Smooth muscle cell (in vitro differentiated cells): ENCODE data around the gene MUC4. TPM values are rescaled to one million over a fixed set of nuclear protein-coding genes. Genes with fewer than 3 reads are reported as not detected.

ENCODE experiments used
- DNase-seq: peaks from one replicate; lab custom pipeline; 2025; ENCODE audit not compliant: unreplicated experiment; lab: John Stamatoyannopoulos, UW
- H2AFZ ChIP-seq: fragments of 200-600 bp; sonication (generic); 2 replicates; pipeline ENCODE4 v1.6.0; 2016; ENCODE audit warnings: antibody characterized with exemption, low read depth, mild to moderate bottlenecking
- H3F3A ChIP-seq: fragments of 200-600 bp; sonication (generic); 2 replicates; pipeline ENCODE4 v1.6.0; 2017; ENCODE audit warnings: antibody characterized with exemption, low read depth
- H3K27ac ChIP-seq: fragments of 200-600 bp; sonication (generic); 2 replicates; pipeline ENCODE4 v1.5.1; 2016; ENCODE audit warnings: low read depth, mild to moderate bottlenecking
- H3K27me3 ChIP-seq: fragments of 200-600 bp; sonication (generic); 2 replicates; pipeline ENCODE4 v1.6.1; 2016; ENCODE audit warnings: low read depth, mild to moderate bottlenecking
- H3K36me3 ChIP-seq: fragments of 200-600 bp; sonication (generic); 2 replicates; pipeline ENCODE4 v1.5.1; 2016; ENCODE audit warnings: low read depth
- H3K4me1 ChIP-seq: fragments of 200-600 bp; sonication (generic); 2 replicates; pipeline ENCODE4 v1.5.1; 2016; ENCODE audit warnings: low read depth
- H3K4me2 ChIP-seq: fragments of 200-600 bp; sonication (generic); 2 replicates; pipeline ENCODE4 v1.6.0; 2016; ENCODE audit warnings: mild to moderate bottlenecking
- H3K4me3 ChIP-seq: fragments of 200-600 bp; sonication (generic); 2 replicates; pipeline ENCODE4 v1.5.1; 2016; ENCODE audit warnings: mild to moderate bottlenecking
- H3K79me2 ChIP-seq: fragments of 200-600 bp; sonication (generic); 2 replicates; pipeline ENCODE4 v1.6.0; 2016; ENCODE audit warnings: low read depth, mild to moderate bottlenecking
- H3K9ac ChIP-seq: fragments of 200-600 bp; sonication (generic); 2 replicates; pipeline ENCODE4 v1.6.0; 2016; ENCODE audit warnings: low read depth
- H3K9me3 ChIP-seq: fragments of 200-600 bp; sonication (generic); replicated peaks from 2 replicates; pipeline ENCODE4 v1.5.1; 2016; ENCODE audit warnings: low read depth
- H4K20me1 ChIP-seq: fragments of 200-600 bp; sonication (generic); 2 replicates; pipeline ENCODE4 v1.6.0; 2016; ENCODE audit warnings: low read depth
- WGBS: methylation state at CpG from one replicate; pipeline ENCODE4 v1.1.7; 2016; ENCODE audit warnings: low lambda C conversion rate; 5-methylcytosine and 5-hydroxymethylcytosine counted together
- polyA plus RNA-seq: library from polyadenylated mRNA; unstranded; fragments of >200 nt; fragmentation: Nextera tagmentation; extraction: Ambion mirVana; gene quantifications from 2 replicates; pipeline ENCODE4 v1.2.1, GENCODE V29; 2016
- total RNA-seq: library from RNA; depleted of rRNA; stranded (reverse); fragments of >200 nt; gene quantifications from 2 replicates; pipeline ENCODE4 v1.2.3, GENCODE V29; 2014
- TF ChIP-seq, protein P1 (sequence below): fragments of 200-600 bp; sonication (generic); IDR thresholded peaks from 2 replicates; pipeline ENCODE4 v1.5.1; 2017; ENCODE audit warnings: borderline replicate concordance, mild to moderate bottlenecking, antibody characterized with exemption; ENCODE audit not compliant: insufficient read depth, poor library complexity, severe bottlenecking

MUC4 gene
- total and polyA plus RNA-seq, 2 experiments from 2014 or later, result not detected

DNA sequence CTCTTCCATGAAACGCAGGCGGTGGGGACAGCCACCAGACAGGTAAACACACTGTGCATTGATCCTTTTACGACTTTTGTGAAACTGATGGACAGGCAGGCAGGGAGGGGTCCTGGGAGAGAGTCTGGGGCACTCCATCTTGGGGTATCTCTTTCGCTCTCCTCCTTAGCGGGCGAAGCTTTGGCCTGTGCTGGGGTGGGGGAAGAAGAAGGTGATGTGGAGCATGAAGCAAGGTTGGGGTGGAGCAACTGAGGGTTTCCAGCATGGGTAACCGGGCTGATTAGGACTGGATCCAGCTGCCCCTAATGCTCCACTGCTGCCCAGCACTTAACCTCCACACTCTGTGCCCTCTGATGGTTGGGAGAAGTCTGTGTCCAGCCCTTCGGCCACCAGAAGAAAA lies 65.4 kb downstream of the MUC4 start:
- Histone ChIP-seq H3K4me2 (no peak overlapping the region), H2AFZ (no peak overlapping the region), H3K27me3 (peaks cover 39% of the 10 kb centered on the region), H4K20me1 (no peaks in the 10 kb centered on the region), H3K27ac (no peak overlapping the region), H3K9ac (no peak overlapping the region), H3K36me3 (no peaks in the 10 kb centered on the region), H3K79me2 (no peaks in the 10 kb centered on the region), H3F3A (no peaks in the 10 kb centered on the region), H3K4me3 (no peak overlapping the region), H3K4me1 (no peaks in the 10 kb centered on the region), H3K9me3 (no peaks in the 10 kb centered on the region)
- TF ChIP-seq, protein P1, sequence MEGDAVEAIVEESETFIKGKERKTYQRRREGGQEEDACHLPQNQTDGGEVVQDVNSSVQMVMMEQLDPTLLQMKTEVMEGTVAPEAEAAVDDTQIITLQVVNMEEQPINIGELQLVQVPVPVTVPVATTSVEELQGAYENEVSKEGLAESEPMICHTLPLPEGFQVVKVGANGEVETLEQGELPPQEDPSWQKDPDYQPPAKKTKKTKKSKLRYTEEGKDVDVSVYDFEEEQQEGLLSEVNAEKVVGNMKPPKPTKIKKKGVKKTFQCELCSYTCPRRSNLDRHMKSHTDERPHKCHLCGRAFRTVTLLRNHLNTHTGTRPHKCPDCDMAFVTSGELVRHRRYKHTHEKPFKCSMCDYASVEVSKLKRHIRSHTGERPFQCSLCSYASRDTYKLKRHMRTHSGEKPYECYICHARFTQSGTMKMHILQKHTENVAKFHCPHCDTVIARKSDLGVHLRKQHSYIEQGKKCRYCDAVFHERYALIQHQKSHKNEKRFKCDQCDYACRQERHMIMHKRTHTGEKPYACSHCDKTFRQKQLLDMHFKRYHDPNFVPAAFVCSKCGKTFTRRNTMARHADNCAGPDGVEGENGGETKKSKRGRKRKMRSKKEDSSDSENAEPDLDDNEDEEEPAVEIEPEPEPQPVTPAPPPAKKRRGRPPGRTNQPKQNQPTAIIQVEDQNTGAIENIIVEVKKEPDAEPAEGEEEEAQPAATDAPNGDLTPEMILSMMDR, result no peak
- DNase-seq, result no peak
- 86% methylated on average over 8 of the region's 8 CpGs for WGBS

DNA sequence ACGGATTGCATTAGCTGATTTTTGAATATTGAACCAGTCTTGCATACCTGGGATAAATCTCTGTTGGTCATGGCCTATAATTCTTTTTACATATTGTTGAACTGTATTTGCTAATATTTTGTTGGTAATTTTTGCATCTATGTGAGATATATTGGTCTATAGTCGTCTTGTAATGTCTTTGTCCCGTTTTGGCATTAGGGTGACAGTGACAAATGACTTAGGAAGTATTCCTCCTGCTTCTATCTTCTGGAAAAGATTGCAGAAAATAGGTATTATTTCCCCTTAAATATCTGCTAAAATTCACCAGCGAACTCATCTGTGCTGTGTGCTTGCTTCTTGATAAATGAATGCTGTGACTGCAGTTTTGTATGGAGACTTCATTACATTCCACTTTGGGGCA lies 67.3 kb downstream of the MUC4 start:
- H3K27ac ChIP-seq, result no peak overlapping the region
- H3F3A ChIP-seq, result no peaks in the 10 kb centered on the region
- no peaks in the 10 kb centered on the region for H3K36me3 ChIP-seq
- TF ChIP-seq, protein P1, result no peak
- H3K4me1 ChIP-seq, result no peaks in the 10 kb centered on the region
- no peak overlapping the region for H2AFZ ChIP-seq
- no peaks in the 10 kb centered on the region for H3K9me3 ChIP-seq
- no peak for DNase-seq
- H3K9ac ChIP-seq, result no peak overlapping the region
- H3K4me3 ChIP-seq, result no peak overlapping the region
- WGBS, result 79% methylated on average over 4 of the region's 4 CpGs
- H3K27me3 ChIP-seq, result peaks cover 47% of the 10 kb centered on the region
- no peaks in the 10 kb centered on the region for H4K20me1 ChIP-seq
- H3K79me2 ChIP-seq, result no peaks in the 10 kb centered on the region
- H3K4me2 ChIP-seq, result no peak overlapping the region

DNA sequence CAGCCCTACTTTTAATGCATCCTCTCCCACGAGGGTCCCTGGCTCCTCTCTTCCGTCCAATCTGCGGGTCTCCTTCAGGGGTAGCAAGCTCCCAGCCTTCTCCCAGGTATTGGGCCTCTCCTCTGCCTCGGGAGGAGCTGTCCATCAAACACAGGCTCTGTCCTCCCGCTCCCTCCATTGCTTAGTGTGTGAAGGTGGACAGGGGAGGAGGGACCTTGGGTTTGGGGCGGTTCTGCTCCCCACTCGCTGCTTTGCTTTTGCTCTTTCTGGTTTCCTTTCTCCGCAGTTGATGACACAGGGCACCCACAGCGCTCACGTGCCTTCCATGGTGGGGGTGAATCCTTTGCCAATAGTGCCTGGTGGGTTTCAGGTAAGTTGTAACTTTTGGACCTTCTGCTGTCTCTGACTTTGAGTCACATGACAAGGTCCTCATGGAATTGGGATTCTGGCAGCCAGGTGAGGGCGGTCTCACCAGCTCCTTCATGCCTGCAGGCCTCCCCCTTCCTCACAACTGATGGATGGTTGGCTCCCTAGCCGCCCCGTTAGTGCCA lies 72.1 kb downstream of the MUC4 start:
- no peaks in the 10 kb centered on the region for H3K36me3 ChIP-seq
- TF ChIP-seq, protein P1, result no peak
- no peaks in the 10 kb centered on the region for H3F3A ChIP-seq
- no peak overlapping the region for H2AFZ ChIP-seq
- no peaks in the 10 kb centered on the region for H3K79me2 ChIP-seq
- no peak overlapping the region for H3K9ac ChIP-seq
- no peaks in the 10 kb centered on the region for H3K9me3 ChIP-seq
- H3K4me2 ChIP-seq, result no peak overlapping the region
- no peaks in the 10 kb centered on the region for H4K20me1 ChIP-seq
- H3K4me3 ChIP-seq, result no peak overlapping the region
- H3K27ac ChIP-seq, result no peak overlapping the region
- 87% methylated on average over 13 of the region's 13 CpGs for WGBS
- H3K4me1 ChIP-seq, result no peaks in the 10 kb centered on the region
- H3K27me3 ChIP-seq, result peaks cover 49% of the 10 kb centered on the region
- DNase-seq, result no peak
